Measurements from ENCODE around the gene MDM4.
"Not testable (repeated sequence)": the region's sequence is repeated elsewhere in the genome, so short reads cannot be mapped to it uniquely, and the experiment has no call there.

Gene MDM4

DNA sequence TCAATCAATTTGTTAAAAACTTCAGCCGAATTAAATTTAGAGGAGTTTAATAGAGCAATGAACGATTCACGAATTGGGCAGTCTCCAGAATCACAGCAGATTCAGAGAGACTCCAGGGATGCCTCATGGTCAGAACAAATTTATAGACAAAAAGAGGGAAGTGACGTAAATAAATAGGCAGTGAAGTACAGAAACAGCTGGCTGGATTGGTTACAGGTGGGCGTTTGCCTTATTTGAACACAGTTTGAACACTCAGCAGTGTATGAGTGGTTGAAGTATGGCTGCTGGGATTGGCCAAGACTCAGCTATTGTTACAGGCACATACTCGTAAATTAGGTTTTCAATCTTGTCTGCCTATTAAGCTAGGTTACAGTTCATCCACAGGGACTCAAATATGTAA is 43.8 kb downstream of the MDM4 start:
- not testable (repeated sequence) for DNase-seq (ENCODE audit: low read depth in 2 of 3, low spot score in 1 of 3)

GRCh38 chr1:204560590-204561150 is 44.5 kb downstream of the MDM4 start:
- no peak for DNase-seq (ENCODE audit: low read depth in 2 of 3, low spot score in 1 of 3)

DNA sequence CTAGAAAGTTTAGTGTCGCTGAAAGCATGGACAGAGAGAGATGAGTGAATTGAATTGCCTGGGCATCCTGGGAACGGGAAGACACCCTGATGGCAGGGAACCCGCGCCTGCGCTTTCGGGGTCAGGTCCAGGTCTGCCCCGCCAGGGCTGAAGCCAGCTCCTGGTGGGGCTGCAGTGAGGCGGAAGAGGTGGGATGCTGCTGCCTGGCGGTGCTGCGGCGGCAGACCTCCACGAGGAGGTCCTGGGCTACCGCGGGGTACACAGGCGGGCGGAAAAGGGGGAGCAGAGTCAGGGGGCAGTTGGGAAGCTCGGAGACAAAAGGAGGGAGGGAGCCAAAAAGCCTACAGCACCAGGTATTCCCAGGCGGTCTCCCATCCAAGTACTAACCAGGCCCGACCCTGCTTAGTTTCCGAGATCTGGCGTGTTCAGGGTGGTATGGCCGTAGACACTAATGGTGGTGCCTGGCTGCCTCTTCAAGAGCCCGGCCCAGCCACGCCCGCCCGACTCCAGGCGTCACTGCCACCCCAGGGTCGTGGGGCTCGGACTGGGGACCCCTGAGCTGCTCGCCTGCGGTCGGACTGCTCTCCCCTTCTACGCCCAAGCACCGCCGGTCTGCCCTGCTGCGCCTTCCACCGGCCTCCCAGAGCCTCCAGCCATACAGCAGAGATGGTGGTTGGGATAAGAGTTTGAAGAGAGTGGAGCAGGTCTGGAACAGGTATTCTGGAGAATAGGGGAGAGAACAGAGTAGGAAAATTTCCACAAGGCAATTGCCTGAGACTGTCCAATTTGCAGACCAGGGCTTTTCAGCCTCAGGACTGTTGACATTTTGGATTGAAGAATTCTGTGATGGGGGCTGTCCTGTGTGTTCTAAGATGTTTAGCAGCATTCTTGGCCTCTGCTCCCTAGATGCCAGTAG is 46.1 kb downstream of the MDM4 start:
- no peak for DNase-seq (ENCODE audit: low read depth in 2 of 3, low spot score in 1 of 3)

DNA sequence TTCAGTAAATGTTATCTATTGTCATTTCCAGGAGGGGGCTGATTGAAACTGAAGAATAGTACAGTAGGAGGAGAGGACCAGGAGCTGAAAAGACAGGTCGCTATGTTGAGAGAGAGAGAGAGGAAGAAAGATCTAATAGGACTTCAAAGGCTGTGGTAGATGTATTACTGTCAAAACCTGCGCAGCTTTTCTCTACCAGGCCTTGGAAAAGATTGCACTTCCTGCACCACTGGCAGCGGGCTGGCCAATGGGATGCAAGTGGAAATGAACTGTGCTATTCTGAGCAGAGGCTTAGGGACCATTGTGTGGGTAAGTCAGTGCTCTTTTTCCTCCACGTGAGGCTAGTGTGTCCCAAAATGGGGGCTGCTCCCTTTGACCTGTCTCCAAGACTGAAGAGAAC is 47.1 kb downstream of the MDM4 start:
- DNase-seq (ENCODE audit: low read depth in 2 of 3, low spot score in 1 of 3) = no peak

DNA sequence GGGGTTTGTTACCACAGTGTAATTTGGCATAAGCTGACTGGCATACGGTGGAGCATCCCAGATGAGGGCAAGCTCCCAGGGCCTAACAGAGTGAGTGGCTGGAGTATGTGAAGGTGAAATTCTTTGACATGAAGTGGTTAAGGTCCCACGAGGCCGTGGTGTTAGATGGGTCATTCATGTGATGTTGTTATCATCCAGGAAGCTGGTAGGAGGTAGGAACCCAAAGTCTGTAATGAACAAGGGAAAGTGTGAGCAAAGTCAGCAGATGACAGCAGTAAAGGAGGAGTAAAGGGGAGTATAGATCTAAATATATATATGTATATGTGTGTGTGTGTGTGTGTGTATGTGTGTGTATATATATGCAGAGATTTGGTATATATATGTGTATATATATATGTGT is 47.6 kb downstream of the MDM4 start:
- DNase-seq (ENCODE audit: low read depth in 2 of 3, low spot score in 1 of 3) = no peak

DNA sequence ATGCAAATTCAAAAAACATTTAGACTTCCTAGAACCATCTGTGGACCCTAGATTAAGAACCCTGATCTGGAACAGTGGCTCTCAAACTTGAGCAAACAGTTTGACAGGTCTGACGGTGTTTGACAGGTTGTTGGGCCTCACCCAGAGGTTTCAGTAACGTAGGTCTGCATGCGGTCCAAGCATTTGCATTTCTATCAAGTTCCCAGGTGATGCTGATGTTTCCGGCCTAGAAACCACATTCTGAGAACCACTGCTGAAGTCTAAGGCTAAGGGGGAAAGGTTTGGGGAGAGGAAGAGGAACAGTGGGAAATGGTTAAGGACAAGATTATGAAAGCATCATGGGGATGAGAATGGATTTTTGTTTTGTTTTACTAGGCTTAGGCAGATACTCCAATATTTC is 48.6 kb downstream of the MDM4 start:
- no peak for DNase-seq (ENCODE audit: low read depth in 2 of 3, low spot score in 1 of 3)

DNA sequence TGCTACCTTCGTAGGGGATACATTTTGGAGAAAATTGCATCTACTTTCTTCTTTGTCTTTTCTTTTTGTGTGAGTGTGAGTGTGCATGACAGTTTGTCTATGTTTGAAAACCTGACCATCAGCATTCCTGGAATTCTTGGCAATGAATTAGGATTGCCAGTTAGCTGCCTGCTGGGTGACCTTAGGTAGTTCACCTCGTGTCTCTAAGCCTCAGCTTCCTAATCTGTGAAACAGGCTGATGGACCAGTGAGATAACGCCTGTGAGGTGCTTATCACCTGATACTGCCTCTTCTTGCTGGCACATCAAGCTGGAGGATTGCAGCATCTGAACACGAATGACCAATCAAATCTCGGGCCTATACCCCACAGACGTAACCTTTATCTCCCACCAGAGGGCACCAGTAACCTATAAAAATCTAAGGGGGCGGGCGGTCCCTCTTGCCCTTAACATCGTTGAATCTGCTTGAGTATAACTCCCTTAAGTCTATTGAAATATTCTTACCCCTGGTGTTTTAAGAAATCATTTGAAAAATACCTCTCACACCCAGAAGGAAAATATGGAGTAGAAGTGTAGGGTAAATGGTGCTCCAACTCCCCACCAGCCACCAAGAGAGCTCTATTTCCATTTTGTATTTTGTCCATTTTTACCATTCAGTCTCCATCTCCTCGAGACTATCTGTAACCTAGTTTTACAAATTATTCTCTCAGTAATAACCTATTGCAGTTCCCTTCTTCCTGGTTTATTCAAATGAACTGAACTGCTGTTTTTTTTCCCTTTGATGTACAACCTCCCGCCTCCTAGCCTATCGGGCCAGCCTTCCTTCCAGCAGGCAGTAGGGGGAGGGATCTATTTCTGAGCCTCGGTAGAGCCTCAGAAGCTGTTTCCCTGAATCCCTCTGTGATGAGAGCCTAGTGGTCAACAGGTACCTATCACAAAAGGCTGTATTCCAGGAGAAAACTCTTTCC is 49.7 kb downstream of the MDM4 start:
- peak; percentile 16 to 65 (median 47) for DNase-seq (ENCODE audit: low read depth in 2 of 3, low spot score in 1 of 3)

GRCh38 chr1:204566583-204566955 is 50.4 kb downstream of the MDM4 start:
- no peak for DNase-seq (ENCODE audit: low read depth in 2 of 3, low spot score in 1 of 3)

GRCh38 chr1:204567071-204567470 is 50.9 kb downstream of the MDM4 start:
- DNase-seq (ENCODE audit: low read depth in 2 of 3, low spot score in 1 of 3) = no peak

GRCh38 chr1:204568576-204569315 is 52.5 kb downstream of the MDM4 start:
- DNase-seq (ENCODE audit: low read depth in 2 of 3, low spot score in 1 of 3) = no peak

GRCh38 chr1:204569478-204569877 is 53.3 kb downstream of the MDM4 start:
- no peak for DNase-seq (ENCODE audit: low read depth in 2 of 3, low spot score in 1 of 3)

- not testable (repeated sequence) for DNase-seq (ENCODE audit: low read depth in 2 of 3, low spot score in 1 of 3)
Measured at GRCh38 chr1:204570021-204570420, 53.8 kb downstream of the MDM4 start.

- no peak for DNase-seq (ENCODE audit: low read depth in 2 of 3, low spot score in 1 of 3)
Measured at GRCh38 chr1:204571128-204571527, 54.9 kb downstream of the MDM4 start.

GRCh38 chr1:204571631-204572030 is 55.4 kb downstream of the MDM4 start:
- no peak for DNase-seq (ENCODE audit: low read depth in 2 of 3, low spot score in 1 of 3)

- no peak for DNase-seq (ENCODE audit: low read depth in 2 of 3, low spot score in 1 of 3)
Measured at GRCh38 chr1:204572923-204573922, 57.0 kb downstream of the MDM4 start.

GRCh38 chr1:204574016-204574864 is 58.0 kb downstream of the MDM4 start:
- no peak for DNase-seq (ENCODE audit: low read depth in 2 of 3, low spot score in 1 of 3)

- no peak for DNase-seq (ENCODE audit: low read depth in 2 of 3, low spot score in 1 of 3)
Measured at GRCh38 chr1:204574865-204575163, 58.6 kb downstream of the MDM4 start.

DNA sequence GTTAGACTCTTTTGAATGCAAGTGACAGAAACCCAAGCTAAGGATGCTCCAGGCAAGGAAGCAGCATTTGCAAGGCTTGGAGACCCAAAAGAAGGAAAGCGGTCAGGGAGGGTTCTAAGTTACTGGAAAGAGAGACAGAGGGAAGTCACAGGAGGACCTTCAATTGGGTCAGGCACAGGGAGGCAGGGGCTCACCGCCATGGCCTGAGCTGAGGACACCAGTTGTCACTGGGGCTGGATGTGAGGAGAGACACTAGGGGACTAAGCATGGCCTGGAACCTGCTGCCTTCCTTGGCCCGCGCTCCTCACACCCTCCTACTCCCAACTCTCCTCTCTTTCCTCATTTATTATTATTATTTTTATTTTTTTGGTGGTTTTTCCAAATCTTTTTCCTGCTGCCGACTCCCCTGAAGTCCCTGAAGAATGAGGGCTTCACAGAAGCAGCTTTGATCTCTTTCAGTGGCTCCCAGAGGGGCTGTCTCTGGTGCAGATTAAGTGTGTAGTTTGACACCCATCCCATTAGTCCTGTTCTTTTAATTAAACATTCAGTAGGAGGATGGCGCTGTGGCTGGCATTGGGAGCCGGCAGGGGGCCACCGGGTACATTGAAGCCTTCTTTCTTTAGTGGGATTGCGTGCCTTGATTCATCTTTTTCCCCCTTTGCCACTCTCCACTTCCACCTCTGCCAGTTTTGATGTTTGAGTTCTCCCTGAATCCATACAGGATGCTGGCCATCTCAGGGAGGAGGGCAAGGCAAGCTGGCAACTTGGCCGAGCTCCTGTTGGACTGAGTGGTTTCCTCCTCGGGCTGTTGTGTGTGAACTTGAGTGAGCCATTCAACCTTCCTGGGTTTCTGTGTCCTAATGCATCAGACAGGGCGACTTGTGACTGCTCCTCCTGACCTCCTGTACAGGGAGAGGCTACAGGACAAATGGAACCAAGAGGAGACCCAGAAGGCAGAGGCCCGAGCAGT is 59.3 kb downstream of the MDM4 start:
- DNase-seq (ENCODE audit: low read depth in 2 of 3, low spot score in 1 of 3) = no peak
